ENCODE data around the gene KIF5A. TPM values are rescaled to one million over a fixed set of nuclear protein-coding genes. Genes with fewer than 3 reads are reported as not detected.
A peak's percentile ranks its signal among the peaks of the same experiment; 100 is the strongest.

KIF5A gene
- total RNA-seq, 1 donor from 2014 or later = 0.43 TPM

DNA sequence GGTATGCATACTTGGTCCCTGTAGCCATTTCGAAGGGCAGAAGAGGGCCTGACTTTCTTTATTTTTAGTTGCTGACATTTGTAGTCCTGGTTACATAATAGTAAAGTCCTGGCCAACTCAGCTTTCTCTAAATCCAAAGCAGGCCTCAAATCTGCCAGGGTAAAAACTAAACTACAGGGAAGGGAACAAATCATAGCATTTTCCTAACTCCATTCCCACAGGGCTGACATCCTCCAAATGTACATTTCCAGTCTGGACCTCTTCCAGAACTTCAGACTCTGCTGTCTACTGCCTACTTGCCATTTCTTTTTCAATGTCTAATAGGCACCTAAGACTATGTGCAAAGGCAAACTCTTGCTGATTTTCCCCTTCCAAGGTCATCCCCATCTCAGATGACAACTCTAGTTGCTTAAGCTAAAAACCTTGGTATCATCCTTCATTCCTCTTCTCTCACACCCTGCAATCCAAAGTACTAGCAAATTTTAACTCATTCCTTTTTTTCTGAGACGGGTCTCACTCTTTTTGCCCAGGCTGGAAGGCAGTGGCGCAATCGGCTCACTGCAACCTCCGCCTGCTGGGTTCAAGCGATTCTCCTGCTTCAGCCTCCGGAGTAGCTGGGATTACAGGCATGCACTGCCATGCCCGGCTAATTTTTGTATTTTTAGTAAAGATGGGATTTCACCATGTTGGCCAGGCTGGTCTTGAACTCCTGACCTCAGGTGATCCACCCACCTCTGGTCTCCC lies 31.5 kb upstream of the KIF5A start:
- no peak for DNase-seq (ENCODE audit: extremely low spot score, unreplicated experiment)
- Mint-ChIP-seq H3K27me3 (ENCODE audit: unreplicated experiment) (no peaks in the 10 kb centered on the region), H3K4me3 (ENCODE audit: unreplicated experiment) (peak overlapping the region; percentile 93), H3K27ac (ENCODE audit: unreplicated experiment) (peak overlapping the region; percentile 99), H3K4me1 (ENCODE audit: unreplicated experiment) (peaks cover 59% of the 10 kb centered on the region), H3K9me3 (ENCODE audit: unreplicated experiment) (no peaks in the 10 kb centered on the region), H3K36me3 (ENCODE audit: unreplicated experiment) (peaks cover 44% of the 10 kb centered on the region)
- TF ChIP-seq, protein P1, sequence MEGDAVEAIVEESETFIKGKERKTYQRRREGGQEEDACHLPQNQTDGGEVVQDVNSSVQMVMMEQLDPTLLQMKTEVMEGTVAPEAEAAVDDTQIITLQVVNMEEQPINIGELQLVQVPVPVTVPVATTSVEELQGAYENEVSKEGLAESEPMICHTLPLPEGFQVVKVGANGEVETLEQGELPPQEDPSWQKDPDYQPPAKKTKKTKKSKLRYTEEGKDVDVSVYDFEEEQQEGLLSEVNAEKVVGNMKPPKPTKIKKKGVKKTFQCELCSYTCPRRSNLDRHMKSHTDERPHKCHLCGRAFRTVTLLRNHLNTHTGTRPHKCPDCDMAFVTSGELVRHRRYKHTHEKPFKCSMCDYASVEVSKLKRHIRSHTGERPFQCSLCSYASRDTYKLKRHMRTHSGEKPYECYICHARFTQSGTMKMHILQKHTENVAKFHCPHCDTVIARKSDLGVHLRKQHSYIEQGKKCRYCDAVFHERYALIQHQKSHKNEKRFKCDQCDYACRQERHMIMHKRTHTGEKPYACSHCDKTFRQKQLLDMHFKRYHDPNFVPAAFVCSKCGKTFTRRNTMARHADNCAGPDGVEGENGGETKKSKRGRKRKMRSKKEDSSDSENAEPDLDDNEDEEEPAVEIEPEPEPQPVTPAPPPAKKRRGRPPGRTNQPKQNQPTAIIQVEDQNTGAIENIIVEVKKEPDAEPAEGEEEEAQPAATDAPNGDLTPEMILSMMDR (IDR thresholded peaks at IDR 0.05) = no peak

DNA sequence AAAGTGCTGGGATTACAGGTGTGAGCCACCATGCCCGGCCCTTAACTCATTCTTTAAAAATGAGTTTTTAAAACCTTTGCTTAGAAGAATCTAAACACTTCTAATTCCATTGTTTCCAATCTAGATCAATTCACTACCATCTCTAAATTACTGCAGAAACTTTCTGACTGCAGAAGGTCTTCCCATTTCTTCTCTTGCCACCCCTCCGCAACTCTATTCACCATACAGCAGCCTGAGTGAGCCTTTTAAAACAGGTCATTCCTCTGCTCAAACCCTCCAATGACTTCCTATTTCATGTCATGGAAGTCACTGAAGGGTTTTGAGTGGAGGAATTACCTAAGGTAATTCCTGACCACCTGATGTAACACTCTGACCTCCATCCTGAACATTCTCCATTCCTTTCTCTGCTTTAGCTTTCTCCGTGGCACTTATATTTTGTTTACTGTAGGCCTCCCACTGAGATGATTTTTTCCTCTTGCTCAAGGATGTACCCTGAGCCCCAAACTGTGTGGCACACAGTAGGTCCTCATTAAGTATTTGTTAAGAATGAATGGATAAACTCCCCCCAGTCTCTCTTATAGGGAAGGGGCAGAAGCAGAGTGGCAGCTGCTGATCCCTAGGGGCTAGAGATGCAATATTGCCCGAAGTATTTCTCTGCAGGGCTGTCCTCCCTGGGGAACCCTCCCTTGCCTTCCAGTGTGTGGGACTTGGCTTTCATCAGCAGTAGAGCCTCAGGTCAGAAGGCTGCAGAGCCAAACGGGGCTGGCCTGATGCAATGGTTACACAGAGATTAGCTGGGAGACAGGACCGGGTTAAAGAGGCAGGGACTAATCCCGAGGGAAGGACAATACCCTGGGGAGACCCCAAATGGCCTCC lies 30.7 kb upstream of the KIF5A start:
- DNase-seq (ENCODE audit: extremely low spot score, unreplicated experiment) = no peak
- Mint-ChIP-seq H3K4me3 (ENCODE audit: unreplicated experiment) (peak overlapping the region; percentile 93), H3K27ac (ENCODE audit: unreplicated experiment) (peak overlapping the region; percentile 99), H3K27me3 (ENCODE audit: unreplicated experiment) (no peaks in the 10 kb centered on the region), H3K36me3 (ENCODE audit: unreplicated experiment) (peaks cover 43% of the 10 kb centered on the region), H3K4me1 (ENCODE audit: unreplicated experiment) (peaks cover 67% of the 10 kb centered on the region), H3K9me3 (ENCODE audit: unreplicated experiment) (no peaks in the 10 kb centered on the region)
- TF ChIP-seq, protein P1 (IDR thresholded peaks at IDR 0.05) = no peak

DNA sequence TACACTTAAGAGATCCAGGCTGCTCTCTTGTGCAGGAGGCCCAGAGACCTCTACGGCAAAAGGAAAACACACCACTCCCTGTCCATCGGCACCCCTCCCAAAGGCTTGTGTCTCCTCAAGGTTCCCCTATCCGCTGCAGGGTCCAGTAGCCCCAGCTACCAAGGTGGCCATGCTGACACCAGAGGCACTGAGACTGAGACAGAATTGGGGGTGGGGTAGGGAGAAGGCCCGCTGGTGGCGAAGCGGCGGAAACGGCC lies 30.1 kb upstream of the KIF5A start:
- no peaks in the 10 kb centered on the region for H3K9me3 Mint-ChIP-seq (ENCODE audit: unreplicated experiment)
- peak overlapping the region; percentile 93 for H3K4me3 Mint-ChIP-seq (ENCODE audit: unreplicated experiment)
- peak overlapping the region; percentile 99 for H3K27ac Mint-ChIP-seq (ENCODE audit: unreplicated experiment)
- TF ChIP-seq, protein P1 (IDR thresholded peaks at IDR 0.05) = no peak
- no peak for DNase-seq (ENCODE audit: extremely low spot score, unreplicated experiment)
- peaks cover 43% of the 10 kb centered on the region for H3K36me3 Mint-ChIP-seq (ENCODE audit: unreplicated experiment)
- H3K4me1 Mint-ChIP-seq (ENCODE audit: unreplicated experiment) = peaks cover 70% of the 10 kb centered on the region
- H3K27me3 Mint-ChIP-seq (ENCODE audit: unreplicated experiment) = no peaks in the 10 kb centered on the region

DNA sequence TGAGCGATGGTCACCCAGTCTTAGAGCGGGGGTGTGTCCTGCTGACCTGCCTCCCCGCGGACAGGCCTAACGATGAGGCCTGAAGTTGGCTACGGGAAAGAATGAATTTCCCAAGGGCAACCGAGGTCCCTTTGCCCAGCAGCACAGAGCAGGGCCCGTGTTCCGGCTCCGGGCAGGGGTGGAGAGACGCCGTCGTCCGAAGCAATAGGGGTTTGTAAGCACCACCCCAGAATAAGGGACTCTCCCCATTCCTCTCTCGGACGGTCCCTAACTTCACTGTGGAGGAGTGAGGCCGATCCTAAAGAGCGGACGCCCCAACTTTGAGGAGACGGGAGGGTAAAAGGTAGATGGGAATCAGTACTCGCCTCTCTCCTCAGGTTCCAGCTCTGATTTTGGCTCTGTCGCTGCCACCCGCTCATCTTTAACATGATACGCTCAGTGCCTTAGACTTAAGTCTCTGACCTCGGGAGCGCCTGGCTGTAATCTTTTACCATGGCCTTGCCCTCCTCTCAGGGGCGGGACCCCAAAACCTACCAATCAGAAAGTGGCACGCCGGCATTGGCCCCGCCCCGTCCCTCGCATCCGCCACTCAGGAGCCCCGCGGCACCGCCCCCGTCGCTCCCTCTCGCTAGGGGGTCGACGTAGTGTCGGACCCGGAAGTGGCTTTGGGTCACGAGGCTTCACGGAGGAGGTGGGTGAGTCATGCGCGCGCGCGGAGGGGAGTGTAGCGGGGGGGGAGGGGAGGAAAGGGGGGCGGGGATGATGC lies 29.6 kb upstream of the KIF5A start, which contains the start of gene DDIT3:
TSS of gene DDIT3 (minus strand) at position 462 of the 766 bp plus-strand sequence. CDS start 3,108 bp downstream, outside the sequence.
- peak within 1 kb of the TSS; percentile 99 for H3K27ac Mint-ChIP-seq (ENCODE audit: unreplicated experiment)
- DNase-seq (ENCODE audit: extremely low spot score, unreplicated experiment) = peak; percentile 100
- TF ChIP-seq, protein P1 (IDR thresholded peaks at IDR 0.05) = no peak
- H3K9me3 Mint-ChIP-seq (ENCODE audit: unreplicated experiment) = no peaks in the 10 kb centered on the region
- H3K27me3 Mint-ChIP-seq (ENCODE audit: unreplicated experiment) = no peaks in the 10 kb centered on the region
- H3K4me3 Mint-ChIP-seq (ENCODE audit: unreplicated experiment) = peak within 1 kb of the TSS; percentile 93
- H3K4me1 Mint-ChIP-seq (ENCODE audit: unreplicated experiment) = peaks cover 74% of the 10 kb centered on the region
- H3K36me3 Mint-ChIP-seq (ENCODE audit: unreplicated experiment) = peaks cover 42% of the 10 kb centered on the region

All from osteocyte (in vitro differentiated cells).